SU-DHL-6 (cell line): Measurements from ENCODE around the gene LCP1.

Experiments used
- CTCF ChIP-seq: fragments of 200-600 bp; sonication (generic); IDR thresholded peaks from one replicate; pipeline ENCODE4 v1.5.1; 2017; ENCODE audit warnings: antibody characterized with exemption, mild to moderate bottlenecking, low read length, moderate library complexity; ENCODE audit not compliant: insufficient read depth, poor library complexity, severe bottlenecking
- EZH2phosphoT487 ChIP-seq: fragments of 200-600 bp; sonication (generic), shearing (Covaris generic); conservative IDR thresholded peaks from 2 replicates; pipeline ENCODE4 v1.6.1; 2018; ENCODE audit warnings: mild to moderate bottlenecking, antibody characterized with exemption, low read length, moderate library complexity, mixed read lengths

- TF ChIP-seq CTCF (no peak), EZH2phosphoT487 (no peak)
Measured at GRCh38 chr13:46121597-46122163, 60.3 kb downstream of the LCP1 start.
